Stimulated activated CD8-positive, alpha-beta memory T cell treated with anti-CD3 and anti-CD28 coated beads, Interleukin-4, amount 100 ng/mL, for 48 hours (primary cell): Measurements from ENCODE around the gene GLG1.
"Not testable (repeated sequence)": the region's sequence is repeated elsewhere in the genome, so short reads cannot be mapped to it uniquely, and the experiment has no call there.

Experiments used
- DNase-seq: peaks from one replicate; pipeline ENCODE4 v3.0.0-alpha.2; 2020

Gene GLG1

DNA sequence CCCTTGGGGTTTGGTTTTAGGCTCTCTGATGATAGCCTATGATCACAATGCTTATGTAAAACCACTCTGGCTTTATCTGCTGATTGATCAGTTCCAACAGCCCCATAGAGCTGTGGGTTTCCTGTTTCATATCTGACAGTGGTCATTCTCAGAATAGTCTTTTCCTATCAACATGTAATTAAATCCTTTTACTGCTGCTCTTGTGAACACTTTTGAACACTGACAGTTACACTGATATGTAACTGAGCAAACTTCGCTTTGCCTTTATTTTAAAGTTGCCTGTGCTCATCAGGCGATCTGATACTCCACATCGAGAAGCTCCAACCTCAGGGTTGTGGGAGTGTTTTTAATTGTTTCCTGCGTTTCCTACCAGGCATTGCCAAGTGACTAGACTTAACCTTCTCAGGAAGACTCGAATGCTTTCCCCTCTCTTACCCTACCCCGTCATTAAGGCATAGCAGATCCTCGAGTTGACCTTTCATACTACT lies 168.4 kb downstream of the GLG1 start:
- no peak for DNase-seq

DNA sequence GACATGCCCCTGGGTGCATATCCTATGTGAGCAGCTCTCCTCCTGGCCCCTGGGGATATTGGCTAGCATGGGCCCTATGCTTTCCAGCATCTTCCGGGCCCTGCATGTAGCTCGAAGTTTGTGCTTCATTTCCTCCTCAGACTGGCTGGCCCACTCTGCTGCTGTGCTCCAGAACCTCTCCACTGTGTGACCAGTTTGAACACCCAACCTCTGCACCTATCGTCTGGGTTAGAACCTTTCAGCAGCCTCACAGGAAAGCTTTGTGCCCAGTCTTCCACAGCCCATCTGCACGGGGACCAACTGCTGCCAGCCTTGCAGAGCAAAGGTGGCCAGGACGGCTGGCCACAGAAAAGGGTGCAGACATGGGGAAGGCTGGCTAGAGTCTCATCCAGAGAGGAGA lies 175.4 kb downstream of the GLG1 start:
- no peak for DNase-seq

DNA sequence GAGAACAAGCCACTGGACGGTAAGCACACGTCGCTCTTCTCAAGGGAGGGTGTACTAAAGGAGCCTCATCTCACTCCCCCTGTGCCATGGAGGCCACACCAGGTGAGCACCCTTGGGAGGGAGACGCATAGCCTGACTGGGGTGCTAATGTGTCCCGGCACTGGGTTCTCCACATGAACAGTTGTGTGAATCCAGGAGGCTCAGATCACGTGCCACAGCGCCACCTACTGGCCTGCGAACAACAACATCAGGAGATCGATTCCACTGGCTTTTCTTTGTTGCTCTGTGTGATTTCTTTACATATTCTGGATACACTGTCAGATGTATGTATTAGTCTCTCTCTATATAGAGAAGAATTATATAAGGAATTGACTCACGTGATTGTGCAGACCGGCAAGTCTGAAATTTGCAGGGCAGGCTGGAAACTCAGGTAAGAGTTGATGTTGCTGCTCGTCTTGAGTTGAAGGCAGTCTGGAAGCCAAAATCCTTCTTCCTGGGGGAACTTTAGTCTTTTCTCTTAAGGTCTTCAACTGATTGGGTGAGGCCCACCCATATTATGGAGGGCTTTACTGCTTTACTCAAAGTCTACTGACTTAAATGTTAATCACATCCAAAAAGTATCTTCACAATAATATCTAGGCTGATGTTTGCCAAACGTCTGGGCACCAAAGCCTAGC lies 176.7 kb downstream of the GLG1 start:
- peak; percentile 60 for DNase-seq

DNA sequence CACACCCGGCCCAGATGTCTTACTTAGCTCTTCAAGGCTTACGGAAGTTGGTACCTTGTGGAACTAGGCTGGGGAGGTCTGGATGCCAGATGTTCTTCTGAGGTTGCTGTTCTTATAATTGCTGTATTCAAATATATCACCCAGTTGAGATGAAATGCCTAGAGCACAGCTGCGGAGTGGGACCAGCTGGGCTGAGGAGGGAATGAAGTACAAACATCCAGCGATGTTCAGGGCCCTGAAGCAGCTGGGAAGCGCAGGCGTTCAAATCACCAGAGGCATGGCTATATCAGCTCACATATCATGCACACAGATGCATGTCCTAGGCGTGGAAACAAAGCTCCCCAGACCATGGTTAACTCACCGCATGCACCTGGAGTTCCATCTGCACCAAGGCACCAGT lies 178.4 kb downstream of the GLG1 start:
- not testable (repeated sequence) for DNase-seq

DNA sequence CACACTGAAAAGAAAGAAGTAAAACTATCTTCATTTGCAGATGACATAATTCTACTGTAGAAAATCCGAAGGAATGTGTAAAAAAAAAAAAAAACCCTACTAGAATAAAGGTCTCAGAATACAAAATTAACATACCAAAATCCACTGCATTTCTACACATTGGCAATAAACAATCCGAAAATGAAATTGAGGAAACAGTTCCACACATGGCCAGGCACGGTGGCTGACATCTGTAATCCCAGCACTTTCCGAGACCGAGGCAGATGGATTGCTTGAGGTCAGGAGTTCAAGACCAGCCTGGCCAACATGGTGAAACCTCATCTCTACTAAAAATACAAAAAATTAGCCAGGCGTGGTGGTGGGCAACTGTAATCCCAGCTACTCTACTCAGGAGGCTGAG lies 181.2 kb downstream of the GLG1 start:
- DNase-seq = not testable (repeated sequence)

DNA sequence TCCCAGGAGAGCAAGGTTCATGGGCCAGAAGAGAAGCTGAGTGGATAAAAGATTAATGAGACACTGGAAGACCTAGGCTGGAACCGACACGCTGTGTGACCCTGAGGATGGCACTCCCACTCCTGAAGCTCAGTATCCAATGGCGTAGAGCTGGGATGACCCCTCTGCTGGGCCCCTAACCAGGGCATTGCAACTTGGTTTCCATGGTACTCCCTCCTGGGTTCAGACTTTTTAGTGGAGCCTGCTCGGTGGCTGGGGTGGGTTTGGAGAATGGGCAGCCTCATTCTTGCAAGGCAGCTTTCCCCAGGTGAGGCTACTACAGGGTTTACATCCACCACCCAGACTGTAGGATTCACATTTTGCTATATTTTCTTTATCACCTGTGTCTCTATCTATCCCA lies 183.2 kb downstream of the GLG1 start:
- DNase-seq = not testable (repeated sequence)

DNA sequence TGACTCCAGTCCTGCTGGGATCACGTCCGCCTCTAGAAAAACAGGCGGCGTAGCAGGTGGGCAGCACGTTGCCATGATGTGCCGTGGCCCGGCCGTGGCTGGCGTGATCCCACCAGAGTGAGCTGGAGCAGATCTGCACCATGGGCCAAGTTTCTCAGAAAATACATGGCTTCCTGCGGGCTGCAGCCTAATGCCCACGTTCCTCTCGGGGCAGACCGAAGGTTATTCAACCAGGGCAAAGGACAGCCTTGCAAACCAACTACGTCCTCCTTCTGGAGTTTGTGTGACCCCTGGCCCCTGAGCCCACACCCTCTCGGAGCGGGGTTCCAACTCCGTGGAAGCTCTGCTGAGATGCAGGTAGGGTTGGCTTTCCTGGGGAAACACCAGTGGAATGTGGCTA lies 184.8 kb downstream of the GLG1 start:
- DNase-seq = not testable (repeated sequence)

DNA sequence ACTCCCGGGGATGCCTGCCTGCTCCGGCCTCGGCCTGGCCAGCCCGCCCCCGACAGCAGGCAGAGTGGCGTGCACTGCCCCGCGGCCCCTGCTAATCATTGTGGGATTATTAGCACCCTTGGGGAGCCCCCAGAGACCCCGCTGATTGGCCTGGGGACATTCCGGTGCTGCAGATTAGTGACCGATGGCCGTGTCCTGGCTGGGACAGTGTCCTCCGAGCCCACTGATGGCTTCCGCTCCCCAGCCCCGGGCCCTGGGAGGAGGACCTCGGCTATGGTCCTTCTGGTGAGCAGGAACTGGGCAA lies 185.5 kb downstream of the GLG1 start:
- not testable (repeated sequence) for DNase-seq

DNA sequence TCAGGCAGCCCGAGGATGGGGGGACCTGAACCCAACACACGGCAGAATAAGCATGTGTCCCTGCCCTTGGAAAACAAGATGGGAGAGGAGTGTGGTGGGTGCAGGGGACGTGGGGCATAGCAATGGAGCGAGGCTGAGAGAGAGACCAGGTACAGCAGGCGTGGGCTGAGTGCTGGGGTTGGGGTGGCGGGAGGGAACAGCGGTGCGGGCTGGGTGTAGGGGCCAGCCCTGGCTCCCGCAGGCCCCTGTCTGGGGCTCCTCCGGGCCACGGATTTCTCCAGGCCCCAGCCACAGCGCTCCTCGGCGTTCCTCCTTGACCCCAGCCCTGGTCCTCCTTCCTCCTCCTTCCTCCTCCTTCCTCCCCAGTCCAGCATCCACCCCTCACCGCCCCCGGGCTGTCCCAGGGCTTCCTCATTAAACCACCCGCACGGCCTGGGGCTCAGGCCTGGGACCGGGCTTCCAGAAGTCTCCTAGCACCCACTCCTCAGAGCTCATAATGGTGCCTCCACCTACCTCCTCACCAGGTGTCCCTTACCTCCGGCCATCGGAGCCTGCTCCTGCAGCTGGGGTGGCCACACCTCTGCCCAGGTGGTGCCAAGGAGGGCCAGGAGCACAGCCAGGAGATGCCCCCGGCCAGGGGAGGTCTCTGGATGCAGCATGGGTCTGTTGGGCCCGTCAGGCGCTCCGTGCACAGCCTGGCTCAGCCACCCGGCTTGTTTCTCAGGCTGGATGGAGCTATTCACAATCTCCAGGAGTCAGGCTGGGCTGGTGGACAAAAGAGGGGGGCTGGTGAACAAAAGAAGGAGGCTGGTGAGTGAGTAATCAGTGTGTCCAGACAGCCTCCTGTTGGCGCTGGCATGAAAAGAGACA lies 186.1 kb downstream of the GLG1 start, which contains the start of gene CLEC18B:
CLEC18B (minus strand) TSS at position 867 of the 870 bp plus-strand sequence; CDS start at position 659, 208 bp downstream.
- not testable (repeated sequence) for DNase-seq

DNA sequence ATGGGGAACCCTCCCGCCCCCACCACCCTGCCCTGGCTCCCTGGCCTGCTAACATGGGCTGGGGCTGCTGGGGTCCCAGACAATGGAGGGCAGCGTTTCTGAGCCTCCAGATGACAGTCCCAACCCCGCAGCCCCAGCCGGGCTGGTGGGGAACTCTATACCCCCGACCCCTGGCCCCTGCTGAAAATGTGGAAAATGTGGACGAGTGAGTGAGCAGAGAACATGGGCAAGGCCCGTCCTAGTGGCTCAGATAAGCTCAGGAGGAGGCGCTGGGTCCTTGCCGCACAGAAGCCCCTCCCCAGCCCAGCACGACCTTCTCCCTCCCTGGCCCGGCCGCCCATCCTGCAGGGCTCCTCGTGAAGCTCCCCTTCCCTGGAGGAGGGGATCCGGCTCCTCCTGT lies 187.1 kb downstream of the GLG1 start:
- DNase-seq = not testable (repeated sequence)

DNA sequence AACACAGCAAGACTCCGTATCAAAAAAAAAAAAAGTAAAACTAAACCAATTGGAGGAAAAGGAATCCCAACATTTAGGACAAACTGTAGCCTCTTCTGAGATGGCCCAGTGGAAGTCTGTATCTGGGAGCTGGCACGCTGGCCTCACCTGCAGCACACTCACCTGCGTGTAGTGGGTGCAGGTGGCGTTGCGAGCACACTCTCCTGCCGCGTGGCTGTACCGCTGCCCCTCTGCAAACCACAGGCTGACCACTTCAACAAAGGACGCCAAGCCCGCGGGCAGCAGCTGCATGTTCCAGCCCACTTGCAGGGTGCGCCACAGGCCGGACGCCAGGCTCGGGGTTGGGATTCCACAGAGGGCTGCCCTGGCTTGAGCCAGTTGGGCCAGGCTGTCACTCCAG lies 189.0 kb downstream of the GLG1 start:
- not testable (repeated sequence) for DNase-seq

DNA sequence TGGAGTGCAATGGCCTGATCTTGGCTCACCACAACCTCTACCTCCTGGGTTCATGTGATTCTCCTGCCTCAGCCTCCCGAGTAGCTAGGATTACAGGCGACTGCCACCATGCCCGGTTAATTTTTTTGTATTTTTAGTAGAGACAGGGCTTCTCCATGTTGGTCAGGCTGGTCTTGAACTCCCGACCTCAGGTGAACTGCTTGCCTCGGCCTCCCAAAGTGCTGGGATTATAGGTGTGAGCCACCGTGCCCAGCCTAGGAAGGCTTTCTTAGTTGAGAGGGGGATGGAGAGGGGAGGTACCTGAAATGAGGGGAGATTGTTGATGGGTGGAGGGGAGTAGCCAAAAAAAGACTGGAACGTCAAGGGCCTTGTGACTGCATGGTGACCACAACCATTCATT lies 193.0 kb downstream of the GLG1 start:
- not testable (repeated sequence) for DNase-seq

DNA sequence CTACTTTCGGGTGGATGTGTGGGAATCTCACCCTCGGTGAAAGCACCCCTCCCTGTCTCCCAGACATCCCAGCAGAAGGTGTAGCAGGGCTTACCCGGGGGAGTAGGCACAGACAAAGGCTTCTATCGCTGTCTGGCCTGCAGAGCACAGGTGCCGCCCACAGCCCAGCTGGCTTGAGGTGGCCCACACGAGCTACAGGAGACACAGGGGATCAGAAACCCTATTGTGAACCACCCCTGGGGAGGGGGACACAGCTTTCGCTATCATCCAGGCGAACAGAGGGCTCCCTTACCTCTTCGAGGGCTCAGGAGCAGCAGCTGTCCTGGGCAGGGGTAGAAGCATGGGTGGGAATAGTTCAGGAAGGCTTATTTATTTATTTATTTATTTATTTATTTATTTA lies 193.4 kb downstream of the GLG1 start:
- not testable (repeated sequence) for DNase-seq

DNA sequence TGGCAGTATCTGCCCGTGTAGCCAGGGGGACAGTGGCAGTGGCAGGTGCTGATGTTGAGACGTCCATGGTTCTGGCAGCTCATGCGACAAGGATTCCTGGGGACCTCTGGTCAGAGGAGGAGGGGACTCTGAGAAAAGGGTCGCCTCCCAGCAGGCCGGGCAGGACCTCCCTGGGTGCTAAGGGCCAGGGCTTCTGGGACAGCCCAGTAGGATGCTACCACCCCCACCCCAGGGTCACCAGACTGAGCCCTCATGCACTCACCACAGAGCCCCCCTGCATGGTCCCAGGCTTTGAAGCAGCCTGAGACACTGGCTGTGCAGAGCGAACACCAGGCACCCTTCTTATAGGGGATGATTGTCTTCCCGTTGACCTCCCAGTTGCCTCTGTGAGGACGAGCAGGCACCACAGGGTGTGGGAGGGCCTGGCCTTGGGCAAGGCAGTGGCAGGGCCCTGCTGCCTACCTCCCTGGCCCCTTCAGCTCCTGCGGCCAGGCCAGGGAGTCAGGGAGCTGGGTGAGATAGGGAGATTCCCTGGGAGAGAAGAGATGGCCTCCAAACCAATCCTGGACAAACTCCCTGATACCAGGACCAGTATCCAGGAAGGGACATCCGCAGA lies 194.0 kb downstream of the GLG1 start:
- not testable (repeated sequence) for DNase-seq

DNA sequence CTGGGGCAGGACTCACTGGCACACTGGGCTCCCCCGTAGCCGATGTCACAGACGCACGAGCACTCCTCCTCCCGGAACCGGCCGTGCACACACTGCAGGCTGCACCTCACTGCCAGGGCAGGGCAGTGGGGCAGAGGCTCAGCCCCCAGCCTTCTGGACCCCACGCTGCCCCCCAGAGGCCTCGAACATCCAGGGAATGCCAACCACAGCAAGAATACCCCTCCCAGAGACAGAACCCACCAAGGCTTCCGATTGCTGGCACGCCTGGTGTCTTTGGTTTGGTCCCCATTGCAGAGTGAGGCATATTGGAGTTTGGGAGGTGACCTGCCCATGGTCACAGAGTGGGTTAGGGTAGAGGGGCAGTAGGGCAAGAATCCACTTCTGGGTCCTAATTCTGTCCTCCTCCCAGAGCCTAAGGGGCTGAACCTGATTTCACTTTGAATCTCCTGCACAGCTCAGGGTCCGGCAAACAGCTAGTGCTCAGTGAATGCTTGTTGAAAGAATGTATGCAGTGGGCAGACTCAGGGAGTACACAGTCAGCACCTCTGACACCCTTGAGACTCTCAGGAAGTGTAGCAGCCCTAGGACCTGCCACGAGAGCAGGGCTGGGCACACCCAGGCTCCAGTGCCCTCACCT lies 194.7 kb downstream of the GLG1 start:
- DNase-seq = not testable (repeated sequence)

DNA sequence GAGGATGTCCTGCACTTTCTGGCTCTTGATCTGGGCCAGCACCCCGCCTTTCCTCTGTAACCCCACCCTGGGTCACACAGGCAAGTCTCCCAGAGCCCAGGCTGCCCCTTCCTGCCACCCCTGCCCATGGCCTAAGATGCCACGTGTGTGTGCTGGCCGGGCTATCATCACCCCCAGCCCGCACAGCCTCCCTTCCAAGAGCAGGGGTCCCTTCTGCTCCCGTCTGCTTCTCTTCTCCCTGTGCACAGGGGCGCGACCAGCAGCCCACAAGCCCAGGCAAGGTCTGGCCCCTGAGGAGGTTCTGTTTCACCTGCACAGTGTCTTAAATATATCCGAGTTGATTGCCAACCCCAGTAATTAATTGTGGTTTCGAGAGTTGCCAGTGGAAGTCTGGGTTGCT lies 195.9 kb downstream of the GLG1 start:
- not testable (repeated sequence) for DNase-seq

DNA sequence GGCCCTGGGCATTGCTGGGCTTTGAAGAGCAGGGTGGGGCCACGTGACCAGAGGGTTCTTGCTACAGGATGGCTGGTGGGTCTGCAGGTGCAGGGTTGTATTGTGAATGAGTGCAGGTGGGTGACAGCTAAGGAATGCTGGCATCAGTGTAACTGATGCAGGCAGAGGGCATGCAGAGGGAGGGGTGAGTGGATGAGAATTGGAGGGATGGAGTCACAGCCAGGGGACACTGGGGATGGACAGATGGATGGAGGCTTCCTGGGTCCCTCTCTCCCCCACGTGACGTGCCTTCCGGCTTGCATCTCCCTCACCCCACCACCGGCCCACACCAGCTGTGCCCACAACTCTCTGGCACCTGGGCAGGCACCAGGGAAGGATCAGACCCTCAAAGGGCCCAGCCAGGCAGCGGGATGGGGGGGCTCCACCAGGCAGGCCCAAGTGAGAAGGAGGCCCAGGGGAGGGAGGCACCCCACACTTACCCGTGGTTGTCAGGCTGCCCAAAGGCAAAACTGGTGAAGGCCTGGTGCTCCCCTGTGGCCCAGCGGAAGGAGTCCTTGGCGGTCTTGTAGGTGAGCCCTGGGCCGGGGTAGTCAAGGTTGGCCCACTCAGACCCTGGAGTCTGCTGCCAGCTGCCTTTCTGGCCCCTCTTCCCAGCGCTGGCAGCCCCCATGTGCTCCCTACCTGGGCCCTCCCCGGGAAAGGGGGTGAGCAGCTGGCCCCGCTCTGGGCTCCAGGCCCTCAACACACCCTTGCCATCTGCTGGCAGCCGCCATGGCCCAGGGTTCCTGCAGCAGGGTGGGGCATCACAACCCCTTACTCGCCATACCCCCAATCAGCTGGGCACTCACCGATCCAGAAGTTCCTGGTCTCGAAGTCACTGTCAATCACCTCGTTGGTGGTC lies 196.6 kb downstream of the GLG1 start:
- not testable (repeated sequence) for DNase-seq

DNA sequence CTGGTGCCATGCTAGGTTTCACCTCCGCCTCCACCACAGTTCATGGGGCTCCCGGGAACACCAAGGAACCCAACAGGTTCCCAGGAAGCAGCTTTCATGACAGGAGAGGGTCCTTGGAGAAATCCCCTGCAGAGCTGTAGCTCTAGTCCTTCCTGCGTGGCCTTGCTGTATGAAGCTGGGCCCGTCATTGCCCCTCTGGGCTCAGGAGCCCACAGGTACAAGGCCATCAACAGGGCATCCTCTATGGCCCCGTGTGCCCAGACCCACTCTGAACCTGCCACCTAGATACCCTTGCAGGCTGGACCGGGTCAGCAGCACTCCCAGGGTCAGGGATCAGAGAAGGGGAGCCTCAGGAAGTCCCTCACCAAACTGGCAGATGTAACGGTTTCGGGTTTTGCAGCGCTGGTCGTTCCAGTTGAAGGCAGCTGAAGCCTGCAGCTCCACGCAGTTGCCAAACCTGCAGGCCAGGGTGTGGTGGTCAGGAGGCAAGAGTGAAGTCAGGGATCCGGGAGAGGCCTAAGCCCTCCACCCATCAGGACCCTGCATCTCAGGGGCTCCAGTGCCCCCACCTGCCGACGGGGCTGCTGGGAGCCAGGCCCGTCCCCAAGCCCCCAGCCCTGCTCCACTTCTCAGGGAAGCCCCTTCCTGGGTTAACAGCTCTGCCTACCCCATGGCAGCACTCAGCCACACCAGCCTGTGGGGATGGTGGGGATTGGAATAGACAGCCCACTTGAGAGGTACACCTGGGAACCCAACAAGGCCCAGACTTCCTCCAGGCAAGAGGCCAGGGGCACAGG lies 197.5 kb downstream of the GLG1 start:
- not testable (repeated sequence) for DNase-seq

DNA sequence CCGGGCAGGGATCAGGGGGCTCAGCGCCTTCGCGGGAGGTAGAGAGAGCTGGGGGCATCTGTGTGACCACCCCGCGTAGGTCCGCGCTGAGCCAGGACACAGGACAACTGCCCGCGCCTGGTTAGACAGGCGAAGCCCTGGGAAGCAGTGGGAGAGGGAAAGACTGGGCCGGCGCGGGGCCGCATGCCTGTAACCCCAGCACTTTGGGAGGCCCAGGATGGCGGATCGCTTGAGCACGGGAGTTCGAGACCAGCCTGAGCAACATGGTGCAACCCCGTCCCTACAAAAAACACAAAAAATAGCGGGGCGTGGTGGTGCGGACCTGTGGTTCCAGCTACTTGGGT lies 199.6 kb downstream of the GLG1 start:
- not testable (repeated sequence) for DNase-seq

DNA sequence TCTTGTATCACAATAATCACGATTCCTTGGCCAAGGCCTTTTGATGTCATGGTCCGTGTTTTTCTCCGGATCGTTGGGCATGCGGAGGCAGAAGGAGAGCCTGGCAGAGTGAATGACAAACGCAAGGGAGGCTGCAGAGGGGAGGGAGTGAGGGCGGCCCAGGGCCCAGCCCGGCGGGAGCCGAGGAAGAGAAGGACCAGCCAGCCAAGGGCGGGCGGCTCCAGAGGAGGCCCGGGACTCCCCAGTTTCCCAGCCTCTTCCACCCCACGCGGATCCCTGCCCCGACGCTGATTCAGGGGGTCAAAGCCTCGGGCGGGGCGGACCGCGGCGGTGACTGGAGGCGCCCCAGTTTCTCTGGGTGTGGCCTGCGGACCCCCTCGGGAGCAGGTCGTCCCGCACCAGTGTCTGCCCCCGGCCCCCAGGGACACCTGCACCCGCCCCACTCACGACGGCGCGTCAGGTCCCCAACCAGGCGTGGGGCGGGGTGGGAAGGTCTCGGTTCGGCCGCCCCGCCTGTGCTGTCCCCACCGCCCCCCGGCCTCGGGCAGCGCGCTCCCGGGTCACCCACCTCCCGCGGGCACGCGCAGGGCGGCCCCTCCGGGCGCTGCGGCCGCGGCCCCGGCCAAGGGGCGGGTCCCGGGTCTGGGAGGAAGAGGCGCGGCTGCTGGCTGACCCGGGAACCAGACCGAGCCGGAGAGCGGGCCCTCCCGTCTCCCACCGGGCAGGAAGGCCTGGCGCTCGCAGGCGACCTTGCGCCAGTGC lies 200.1 kb downstream of the GLG1 start:
- not testable (repeated sequence) for DNase-seq
